Neural cell (in vitro differentiated cells): ENCODE data around the gene POLR2L. TPM values are rescaled to one million over a fixed set of nuclear protein-coding genes. Genes with fewer than 3 reads are reported as not detected.

Source experiments
- H2AFZ ChIP-seq: fragments of 200-600, 300-800 bp; sonication (generic), shearing (Covaris generic); 2 replicates; pipeline ENCODE4 v1.6.0; 2014; ENCODE audit warnings: low read depth, mild to moderate bottlenecking, antibody characterized with exemption, low read length, moderate library complexity
- H3F3A ChIP-seq: fragments of 200-600 bp; shearing (Covaris generic); 2 replicates; pipeline ENCODE4 v1.6.1; 2016; ENCODE audit warnings: mild to moderate bottlenecking, moderate library complexity, mixed read lengths, antibody characterized with exemption, low read length; ENCODE audit not compliant: insufficient read depth, poor library complexity, severe bottlenecking
- H3K27ac ChIP-seq: fragments of 200-600, 300-800 bp; sonication (generic), shearing (Covaris generic); 2 replicates; pipeline ENCODE4 v1.5.1; 2014; ENCODE audit warnings: mild to moderate bottlenecking, low read length, moderate library complexity
- H3K27me3 ChIP-seq: fragments of 300-800, 200-600 bp; sonication (generic), shearing (Covaris generic); 2 replicates; pipeline ENCODE4 v1.6.0; 2014; ENCODE audit warnings: mild to moderate bottlenecking, low read depth, low read length, moderate library complexity; ENCODE audit not compliant: insufficient read depth
- H3K36me3 ChIP-seq: fragments of 300-800, 200-600 bp; sonication (generic), shearing (Covaris generic); 2 replicates; pipeline ENCODE4 v1.5.1; 2014; ENCODE audit warnings: mild to moderate bottlenecking, antibody characterized with exemption, low read length, moderate library complexity; ENCODE audit not compliant: insufficient read depth
- H3K4me2 ChIP-seq: fragments of 300-800, 200-600 bp; sonication (generic), shearing (Covaris generic); 2 replicates; pipeline ENCODE4 v1.6.0; 2014; ENCODE audit warnings: mild to moderate bottlenecking, low read length
- H3K4me3 ChIP-seq: fragments of 300-800, 200-600 bp; sonication (generic), shearing (Covaris generic); 2 replicates; pipeline ENCODE4 v1.5.1; 2014; ENCODE audit warnings: mild to moderate bottlenecking, low read length, moderate library complexity
- H3K79me2 ChIP-seq: fragments of 200-600 bp; shearing (Covaris generic); replicated peaks from 2 replicates; pipeline ENCODE4 v1.6.0; 2014; ENCODE audit warnings: mild to moderate bottlenecking, low read length, moderate library complexity; ENCODE audit not compliant: insufficient read depth
- H3K9ac ChIP-seq: fragments of 300-800, 200-600 bp; sonication (generic), shearing (Covaris generic); 2 replicates; pipeline ENCODE4 v1.6.1; 2016; ENCODE audit warnings: mild to moderate bottlenecking, low read length, mixed read lengths
- H3K9me2 ChIP-seq: fragments of 200-600 bp; shearing (Covaris generic); 2 replicates; pipeline ENCODE4 v1.6.1; 2016; ENCODE audit warnings: mild to moderate bottlenecking, low read length, mixed read lengths; ENCODE audit not compliant: insufficient read depth
- H3K9me3 ChIP-seq: fragments of 200-600, 300-800 bp; sonication (generic), shearing (Covaris generic); 2 replicates; pipeline ENCODE4 v1.6.1; 2016; ENCODE audit warnings: mild to moderate bottlenecking, mixed run types, low read length, moderate library complexity, mixed read lengths
- H4K20me1 ChIP-seq: fragments of 200-600 bp; shearing (Covaris generic); 2 replicates; pipeline ENCODE4 v1.6.1; 2016; ENCODE audit warnings: mild to moderate bottlenecking, mixed run types; ENCODE audit not compliant: insufficient read depth
- CTCF ChIP-seq: fragments of 450-650 bp; IDR thresholded peaks from 2 replicates; pipeline ENCODE4 v1.5.1; 2014; ENCODE audit warnings: antibody characterized with exemption, mild to moderate bottlenecking, moderate library complexity; ENCODE audit not compliant: poor library complexity, severe bottlenecking
- EP300 ChIP-seq: fragments of 450-650 bp; conservative IDR thresholded peaks from 2 replicates; pipeline ENCODE4 v1.6.1; 2014; ENCODE audit warnings: antibody characterized with exemption, mild to moderate bottlenecking, moderate library complexity; ENCODE audit not compliant: poor library complexity, severe bottlenecking
- EZH2 ChIP-seq: fragments of 200-600, 300-800 bp; shearing (Covaris generic), sonication (generic); IDR thresholded peaks from 2 replicates; pipeline ENCODE4 v1.6.1; 2014; ENCODE audit warnings: antibody characterized with exemption, low read length, borderline replicate concordance, mild to moderate bottlenecking; ENCODE audit not compliant: insufficient read depth, poor library complexity, severe bottlenecking
- MXI1 ChIP-seq: fragments of 450-650 bp; conservative IDR thresholded peaks from 2 replicates; pipeline ENCODE4 v1.6.1; 2014; ENCODE audit warnings: antibody characterized with exemption, mild to moderate bottlenecking; ENCODE audit not compliant: poor library complexity, severe bottlenecking
- POLR2AphosphoS5 ChIP-seq: IDR thresholded peaks from 2 replicates; pipeline ENCODE4 v1.6.1; 2012
- RAD21 ChIP-seq: fragments of 450-650 bp; conservative IDR thresholded peaks from 2 replicates; pipeline ENCODE4 v1.6.1; 2014; ENCODE audit warnings: antibody characterized with exemption, mild to moderate bottlenecking, moderate library complexity
- REST ChIP-seq: IDR thresholded peaks from 2 replicates; pipeline ENCODE4 v1.6.1; 2012; ENCODE audit warnings: borderline replicate concordance
- SMC3 ChIP-seq: fragments of 450-650 bp; conservative IDR thresholded peaks from 2 replicates; pipeline ENCODE4 v1.6.1; 2014; ENCODE audit warnings: antibody characterized with exemption, mild to moderate bottlenecking, moderate library complexity; ENCODE audit not compliant: poor library complexity
- TAF1 ChIP-seq: IDR thresholded peaks from 2 replicates; pipeline ENCODE4 v1.6.1; 2012; ENCODE audit warnings: low read depth
- polyA plus RNA-seq: library from polyadenylated mRNA; depleted of rRNA; stranded (reverse); fragments of >200 nt; gene quantifications from 2 replicates; pipeline ENCODE4 v1.2.3, GENCODE V29; 2014

Gene POLR2L
- polyA plus RNA-seq, 1 donor from 2014 or later: 62.3 TPM

GRCh38 chr11:808427-809286, 33.7 kb downstream of the POLR2L start:
- peaks cover 20% of the 10 kb centered on the region for H3K79me2 ChIP-seq
- TF ChIP-seq REST (no peak), SMC3 (peak; percentile 2), MXI1 (no peak), EP300 (no peak), POLR2AphosphoS5 (no peak), TAF1 (peak; percentile 51), CTCF (no peak), RAD21 (no peak), EZH2 (no peak)
- peak overlapping the region; percentile 94 for H3K4me2 ChIP-seq
- peak overlapping the region; percentile 90 for H3K4me3 ChIP-seq
- no peaks in the 10 kb centered on the region for H3K27me3 ChIP-seq
- H3K36me3 ChIP-seq: no peaks in the 10 kb centered on the region
- H4K20me1 ChIP-seq: no peaks in the 10 kb centered on the region
- peak overlapping the region; percentile 67 for H2AFZ ChIP-seq
- no peaks in the 10 kb centered on the region for H3K9me2 ChIP-seq
- no peaks in the 10 kb centered on the region for H3K9me3 ChIP-seq
- H3K27ac ChIP-seq: peak overlapping the region; percentile 95
- H3F3A ChIP-seq: no peaks in the 10 kb centered on the region
- H3K9ac ChIP-seq: peak overlapping the region; percentile 92

GRCh38 chr11:804599-804964, 37.7 kb downstream of the POLR2L start:
- Histone ChIP-seq H3K4me3 (peak overlapping the region; percentile 70), H3K27ac (no peak overlapping the region), H3F3A (no peaks in the 10 kb centered on the region), H3K9ac (peak overlapping the region; percentile 68), H3K9me2 (no peaks in the 10 kb centered on the region), H3K79me2 (peaks cover 5% of the 10 kb centered on the region), H4K20me1 (no peaks in the 10 kb centered on the region), H2AFZ (no peak overlapping the region), H3K4me2 (no peak overlapping the region), H3K36me3 (no peaks in the 10 kb centered on the region), H3K9me3 (no peaks in the 10 kb centered on the region), H3K27me3 (no peaks in the 10 kb centered on the region)
- TF ChIP-seq CTCF: no peak
- TF ChIP-seq EZH2: no peak
- no peak for TF ChIP-seq TAF1
- no peak for TF ChIP-seq POLR2AphosphoS5
- TF ChIP-seq RAD21: no peak
- TF ChIP-seq EP300: no peak
- TF ChIP-seq MXI1: no peak
- no peak for TF ChIP-seq SMC3
- no peak for TF ChIP-seq REST
